ENCODE measurements around the gene LSM14A. TPM values are rescaled to one million over a fixed set of nuclear protein-coding genes. Genes with fewer than 3 reads are reported as not detected.
"Not testable (repeated sequence)": the region's sequence is repeated elsewhere in the genome, so short reads cannot be mapped to it uniquely, and the experiment has no call there.

The LSM14A gene
- total RNA-seq, 1 donor from 2014 or later, result 74.8 TPM

DNA sequence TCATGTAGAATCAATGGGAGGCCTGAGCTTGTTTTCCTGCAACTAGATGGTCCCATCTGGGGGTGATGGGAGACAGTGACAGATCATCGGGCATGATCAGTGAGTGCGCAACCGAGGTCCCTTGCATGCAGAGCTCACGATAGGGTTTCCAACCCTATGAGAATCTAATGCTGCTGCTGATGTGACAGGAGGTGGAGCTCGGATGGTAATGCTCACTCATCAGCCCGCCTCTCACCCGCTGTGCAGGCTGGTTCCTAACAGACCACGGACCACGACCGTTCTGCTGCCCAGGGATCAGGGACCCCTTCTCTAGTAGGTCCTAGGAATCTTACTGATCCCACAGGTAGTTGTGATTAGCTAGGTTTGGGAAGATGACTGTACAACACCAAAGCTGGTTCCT, 58.5 kb downstream of the LSM14A start:
- no peak for ATAC-seq

DNA sequence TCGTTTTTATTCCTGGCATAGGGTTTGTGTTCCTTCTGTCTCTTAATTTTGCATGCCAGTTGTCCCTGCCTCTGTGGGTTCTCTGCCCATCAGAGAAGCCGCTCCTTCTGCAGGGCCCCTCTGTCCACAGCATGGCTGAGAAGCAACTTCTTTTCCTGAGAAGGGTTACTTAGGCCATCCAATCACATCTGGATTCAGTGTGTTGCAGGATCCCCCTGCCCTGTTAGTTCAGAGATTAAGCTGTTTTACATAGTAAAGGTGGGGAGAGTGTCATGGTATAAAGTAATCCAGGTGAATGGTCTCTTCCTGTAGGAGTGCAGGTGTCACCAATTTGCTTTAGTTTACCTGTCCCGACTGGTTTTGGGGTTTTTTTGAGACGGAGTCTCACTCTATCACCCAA, 59.1 kb downstream of the LSM14A start:
- no peak for ATAC-seq

DNA sequence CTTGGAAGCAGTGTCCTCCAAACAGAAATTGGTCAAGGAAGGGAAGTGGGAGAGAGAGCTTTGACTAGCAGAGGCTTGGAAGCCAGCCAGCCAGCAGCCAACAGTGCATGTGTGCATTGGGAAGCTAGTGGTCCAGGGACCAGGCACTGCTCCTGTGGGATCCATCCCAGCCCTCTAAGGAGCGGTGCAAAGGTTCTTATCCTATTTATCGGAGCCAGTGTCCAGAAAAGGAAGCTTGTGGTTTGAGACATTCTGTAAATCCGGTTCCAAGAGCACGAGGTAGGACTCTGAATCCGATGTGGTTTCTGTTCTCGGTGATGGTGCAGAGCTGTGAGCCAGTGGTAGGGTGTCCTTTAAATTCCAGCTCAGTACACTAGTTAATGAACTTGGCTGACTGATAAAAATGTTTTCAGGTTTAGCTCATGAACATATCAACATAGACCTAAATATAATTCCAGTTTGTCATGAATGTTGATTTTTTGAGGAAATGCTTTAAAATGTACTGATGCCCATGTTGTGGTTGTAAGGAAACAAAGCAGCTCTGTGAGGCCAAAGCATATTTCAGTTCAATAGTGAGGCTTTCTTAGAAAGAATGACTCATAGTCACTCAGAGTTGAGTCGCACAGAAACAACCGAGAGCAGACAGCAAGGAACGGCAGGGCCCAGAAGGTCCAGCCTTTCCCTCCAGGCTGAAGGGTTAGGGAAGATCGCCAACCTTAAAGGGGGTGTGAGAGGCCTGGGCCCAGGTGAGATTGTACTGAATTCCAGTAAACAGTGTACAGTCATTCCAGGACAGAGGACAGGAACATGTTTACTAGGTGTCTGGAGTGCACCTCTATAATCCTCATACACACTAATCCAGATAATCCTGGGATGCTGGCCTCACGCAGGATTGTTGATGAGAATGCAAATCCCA, 60.5 kb downstream of the LSM14A start:
- peak; percentile 77 for ATAC-seq

DNA sequence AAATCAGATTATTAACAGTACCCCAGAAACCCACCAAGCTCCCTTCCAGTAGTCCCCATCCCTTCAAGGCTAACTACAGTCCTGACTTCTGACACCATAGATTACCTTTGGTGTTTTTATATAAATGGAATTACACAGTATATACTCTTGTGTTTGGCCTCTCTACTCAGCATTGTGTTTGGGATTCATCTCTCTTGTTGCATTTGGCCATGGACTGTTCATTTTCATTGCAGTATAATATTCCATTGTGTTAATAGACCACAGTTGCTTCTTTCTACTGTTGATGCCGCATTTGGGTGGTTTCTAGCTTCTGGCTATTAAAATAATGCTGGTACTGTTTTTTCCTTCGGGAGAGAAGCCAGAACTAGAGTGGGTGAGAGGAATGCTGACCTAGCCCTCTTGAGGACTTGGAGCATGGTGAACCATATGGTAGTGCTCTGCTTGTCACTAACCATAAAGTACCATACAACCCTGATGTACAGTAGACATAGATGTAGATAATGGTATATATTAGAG, 63.2 kb downstream of the LSM14A start:
- no peak for ATAC-seq

DNA sequence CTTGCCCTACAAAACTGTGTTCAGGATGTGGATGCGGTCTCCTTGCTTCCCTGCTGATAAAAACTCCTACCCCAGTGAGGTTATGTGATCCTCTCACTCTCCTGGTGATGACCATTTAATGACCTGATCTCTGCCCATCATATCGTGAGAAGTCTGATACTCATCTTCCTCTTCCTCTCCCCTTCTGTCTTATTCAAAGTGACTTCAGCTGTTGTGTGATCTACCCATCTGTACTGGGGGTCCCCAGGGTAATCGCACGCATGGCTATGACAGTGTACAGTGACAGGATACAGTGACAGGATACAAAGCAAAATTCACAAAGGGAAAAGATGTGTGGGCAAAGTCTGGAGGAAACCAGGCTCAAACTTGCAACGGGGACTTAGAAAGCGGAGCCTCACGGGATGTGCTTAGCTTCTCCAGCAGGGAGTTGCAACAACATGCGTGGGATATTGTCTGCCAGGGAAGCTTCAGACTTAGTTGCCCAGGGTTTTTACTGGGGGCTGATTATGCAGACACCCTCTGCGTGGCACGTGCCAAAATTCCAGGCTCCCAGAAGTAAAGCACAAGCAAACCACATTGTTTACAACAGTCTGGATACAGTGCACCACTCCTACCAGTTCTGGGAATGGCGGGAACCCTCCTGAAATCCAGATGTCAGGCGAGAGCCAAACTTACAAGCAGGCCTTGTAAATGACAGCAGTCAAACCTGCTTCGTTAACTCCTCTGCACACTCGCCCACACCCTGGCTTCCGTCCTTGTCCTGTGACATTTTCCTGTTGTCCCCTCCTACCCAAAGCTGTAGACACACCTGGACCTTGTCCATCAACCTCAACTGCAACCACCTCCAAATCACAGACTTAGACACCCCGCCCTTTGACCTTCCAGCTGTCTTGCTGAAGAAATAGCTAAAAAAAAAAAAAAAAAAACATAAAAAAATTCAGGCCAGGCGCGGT, 64.0 kb downstream of the LSM14A start:
- ATAC-seq, result peak; percentile 32

DNA sequence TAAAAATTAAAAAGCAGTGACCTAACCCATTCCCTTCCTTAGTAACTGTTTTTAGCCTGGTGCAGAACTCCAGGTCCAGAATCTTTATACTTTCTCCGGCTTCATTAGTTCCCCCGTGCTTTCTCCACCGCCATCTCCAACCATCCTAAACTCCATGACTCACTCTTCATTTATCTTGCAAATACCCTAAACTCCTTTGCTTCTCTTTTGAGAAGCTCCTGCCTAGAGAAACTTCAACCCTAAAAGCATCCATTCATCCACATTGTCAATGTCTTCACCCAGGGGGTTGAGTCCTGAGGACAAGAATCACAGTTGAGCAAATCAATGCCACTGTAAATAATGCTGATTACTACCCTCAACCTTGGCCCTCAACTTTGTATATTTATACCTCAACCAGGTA, 65.0 kb downstream of the LSM14A start:
- no peak for ATAC-seq

DNA sequence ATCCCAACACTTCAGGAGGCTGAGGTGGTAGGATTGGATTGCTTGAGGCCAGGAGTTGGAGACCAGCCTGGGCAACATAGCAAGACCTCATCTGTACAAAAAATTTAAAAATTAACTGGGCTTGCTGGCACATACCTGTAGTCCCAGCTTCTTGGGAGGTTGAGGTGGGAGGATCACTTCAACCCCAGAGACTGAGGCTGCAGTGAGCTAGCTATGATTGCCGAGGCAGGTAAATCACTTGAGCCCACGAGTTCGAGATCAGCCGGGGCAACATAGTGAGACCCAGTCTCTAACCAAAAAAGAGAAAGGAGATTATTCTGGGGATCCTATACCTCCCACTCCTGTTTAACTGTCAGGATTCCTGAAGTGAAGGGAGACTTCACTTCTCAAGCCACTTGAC, 65.6 kb downstream of the LSM14A start:
- no peak for ATAC-seq

- ATAC-seq, result peak; percentile 73
These were observed 69.4 kb downstream of the LSM14A start for GRCh38 chr19:34241513-34242337.

GRCh38 chr19:34243138-34243875, 71.0 kb downstream of the LSM14A start:
- ATAC-seq, result not testable (repeated sequence)

DNA sequence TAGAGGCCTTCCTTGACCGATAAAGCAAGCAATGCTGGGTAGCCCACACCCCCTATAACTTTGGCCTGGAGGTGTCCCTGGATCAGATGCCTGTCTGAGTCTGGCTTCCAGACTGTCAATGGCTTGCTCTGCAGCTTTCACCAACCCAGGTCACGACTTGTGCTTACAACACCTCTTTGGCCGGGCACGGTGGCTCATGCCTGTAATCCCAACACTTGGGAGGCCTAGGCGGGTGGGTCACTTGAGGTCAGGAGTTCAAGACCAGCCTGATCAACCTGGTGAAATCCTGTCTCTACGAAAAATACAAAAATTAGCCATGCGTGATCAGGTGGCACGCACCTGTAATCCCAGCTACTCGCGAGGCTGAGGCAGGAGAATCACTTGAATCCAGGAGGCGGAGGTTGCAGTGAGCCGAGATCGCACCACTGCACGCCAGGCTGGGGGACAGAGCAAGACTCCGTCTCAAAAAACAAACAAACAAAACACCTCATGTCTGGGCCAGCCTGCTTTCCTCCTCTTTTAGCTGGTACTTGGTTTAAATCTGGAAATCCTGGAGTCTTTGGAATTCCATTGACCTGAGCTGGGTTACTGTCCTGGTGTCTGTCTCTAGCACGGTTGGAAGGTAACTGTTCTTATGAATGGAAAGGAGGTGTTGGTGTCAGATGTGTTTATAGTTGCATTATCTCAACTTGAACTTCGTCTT, 71.7 kb downstream of the LSM14A start:
- ATAC-seq, result no peak

DNA sequence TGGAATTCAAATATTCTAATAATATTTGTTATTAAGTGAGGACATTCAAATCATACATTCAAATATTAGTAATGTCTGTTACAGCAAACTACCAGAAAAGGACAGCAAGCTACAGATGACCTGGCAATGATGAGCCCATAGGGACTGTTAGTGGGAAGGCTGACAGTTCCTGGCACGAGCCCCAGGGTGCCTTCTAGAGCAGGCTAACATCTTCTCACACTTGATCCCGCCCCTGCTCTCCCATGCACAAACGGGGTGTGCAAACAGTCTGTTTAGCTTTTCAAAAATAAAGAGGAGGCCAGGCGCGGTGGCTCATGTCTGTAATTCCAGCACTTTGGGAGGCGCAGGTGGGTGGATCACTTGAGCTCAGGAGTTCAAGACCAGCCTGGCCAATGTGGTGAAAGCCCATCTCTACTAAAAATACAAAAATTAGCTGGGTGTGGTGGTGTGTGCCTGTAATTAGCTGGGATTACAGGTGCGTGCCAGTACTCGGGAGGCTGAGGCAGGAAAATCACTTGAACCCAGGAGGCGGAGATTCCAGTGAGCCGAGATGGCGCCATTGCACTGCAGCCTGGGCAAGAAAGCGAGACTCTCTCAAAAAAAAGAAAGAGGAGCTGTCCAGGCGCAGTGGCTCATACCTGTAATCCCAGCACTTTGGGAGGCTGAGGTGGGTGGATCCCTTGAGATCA, 72.5 kb downstream of the LSM14A start:
- ATAC-seq, result no peak

- ATAC-seq, result no peak
These were observed 74.0 kb downstream of the LSM14A start for GRCh38 chr19:34246340-34246739.

DNA sequence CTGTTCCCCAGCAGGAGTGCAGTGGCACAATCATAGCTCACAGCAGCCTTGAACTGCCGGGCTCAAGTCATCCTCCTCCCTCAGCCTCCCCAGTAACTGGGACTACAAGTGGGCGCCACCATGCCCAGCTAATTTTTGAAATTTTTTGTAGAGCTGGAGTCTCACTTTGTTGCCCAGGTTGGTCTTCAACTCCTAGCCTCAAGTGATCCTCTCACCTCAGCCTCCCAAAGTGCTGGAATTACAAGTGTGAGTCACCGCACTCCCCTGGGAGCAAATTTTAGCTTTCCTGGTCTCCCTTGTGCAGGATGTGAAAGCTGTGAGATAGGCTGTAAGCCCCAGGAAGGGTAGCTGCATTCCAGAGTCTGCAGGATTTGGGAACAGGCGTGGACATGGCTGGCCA, 76.6 kb downstream of the LSM14A start:
- ATAC-seq, result no peak

DNA sequence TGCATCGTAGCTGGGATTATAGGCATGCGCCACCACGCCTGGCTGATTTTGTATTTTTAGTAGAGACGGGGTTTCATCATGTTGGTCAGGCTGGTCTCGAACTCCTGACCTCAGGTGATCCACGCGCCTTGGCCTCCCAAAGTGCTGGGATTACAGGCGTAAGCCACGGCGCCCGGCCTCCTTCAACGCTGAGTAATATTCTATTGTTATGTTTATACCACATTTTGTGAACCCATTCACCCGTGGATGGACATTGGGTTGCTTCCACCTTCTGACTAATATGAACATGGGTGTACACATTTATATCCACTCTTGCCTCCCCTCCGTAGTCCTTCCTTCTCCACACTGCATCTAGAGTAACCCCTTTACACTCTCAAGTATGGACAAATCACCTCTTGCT, 80.9 kb downstream of the LSM14A start:
- peak; percentile 78 for ATAC-seq

- ATAC-seq, result not testable (repeated sequence)
These were observed 81.4 kb downstream of the LSM14A start for GRCh38 chr19:34253681-34254045.

GRCh38 chr19:34254046-34254697, 81.9 kb downstream of the LSM14A start, which contains the start of gene GARRE1:
GARRE1 (plus strand) TSS chr19:34254554; CDS start chr19:34300474, 45,920 bp downstream.
- peak; percentile 87 for ATAC-seq

GRCh38 chr19:34254698-34255432, 82.6 kb downstream of the LSM14A start:
- peak; percentile 45 for ATAC-seq

DNA sequence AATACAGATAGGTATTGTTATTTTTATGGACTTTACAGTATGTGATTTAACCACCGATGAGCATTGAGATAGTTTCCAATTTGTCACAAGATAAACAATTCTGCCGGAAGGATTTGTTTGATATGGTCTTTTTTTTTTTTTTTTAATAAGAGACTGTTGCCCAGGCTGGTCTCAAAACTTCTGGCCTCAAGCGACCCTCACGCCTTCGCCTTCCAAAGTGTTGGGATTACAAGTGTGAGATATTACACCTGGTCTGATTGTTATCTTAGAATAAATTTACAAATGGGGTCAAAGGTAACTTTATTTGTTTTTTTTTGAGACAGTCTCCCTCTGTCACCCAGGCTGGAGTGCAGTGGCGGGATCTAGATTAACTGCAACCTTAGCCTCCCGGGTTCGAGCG, 83.2 kb downstream of the LSM14A start:
- no peak for ATAC-seq

All from esophagus mucosa (tissue), 1 donor.